HL-60/S4 treated with phorbol 12-myristate 13-acetate at 8.2 ng/mL for 4 days and 3 days (cell line): Measurements from ENCODE around the gene CEP104.

Experiments
- in situ Hi-C: fragments of 300-500 bp; cut with MboI; formaldehyde crosslinking; loops from 2 replicates; pipeline ENCODE4 v1.15.0; 2022; ENCODE audit warnings: low sequenced_read_pairs

The CEP104 gene

DNA sequence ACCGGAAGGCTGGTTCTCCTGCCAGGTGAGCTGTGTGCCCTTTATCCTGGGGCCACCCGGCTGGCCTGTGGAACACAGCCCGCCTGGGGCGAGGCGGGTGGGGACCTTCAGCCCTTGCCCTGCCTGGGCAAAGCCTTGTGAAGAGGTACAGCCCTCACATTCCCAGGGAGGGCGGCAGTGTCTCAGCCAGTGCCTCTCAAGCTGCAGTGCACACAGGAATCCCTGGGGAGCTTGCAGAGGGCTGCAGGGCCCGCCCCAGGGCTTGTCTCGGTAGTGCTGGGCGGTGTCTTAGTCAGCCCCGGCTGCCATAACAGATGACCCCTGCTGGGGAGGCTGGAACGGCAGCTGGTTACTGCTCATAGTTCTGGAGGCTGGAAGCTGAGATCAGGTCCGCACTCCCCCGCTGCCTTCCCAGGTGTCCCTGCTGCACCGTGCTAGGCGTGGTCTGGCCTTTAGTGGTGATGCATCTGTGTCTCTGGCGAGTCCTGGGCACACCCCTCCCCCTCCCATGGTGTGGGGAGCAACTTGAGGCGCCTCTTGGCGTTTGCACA lies 12.8 kb upstream of the CEP104 start:
- in situ Hi-C loops: no loop called here

DNA sequence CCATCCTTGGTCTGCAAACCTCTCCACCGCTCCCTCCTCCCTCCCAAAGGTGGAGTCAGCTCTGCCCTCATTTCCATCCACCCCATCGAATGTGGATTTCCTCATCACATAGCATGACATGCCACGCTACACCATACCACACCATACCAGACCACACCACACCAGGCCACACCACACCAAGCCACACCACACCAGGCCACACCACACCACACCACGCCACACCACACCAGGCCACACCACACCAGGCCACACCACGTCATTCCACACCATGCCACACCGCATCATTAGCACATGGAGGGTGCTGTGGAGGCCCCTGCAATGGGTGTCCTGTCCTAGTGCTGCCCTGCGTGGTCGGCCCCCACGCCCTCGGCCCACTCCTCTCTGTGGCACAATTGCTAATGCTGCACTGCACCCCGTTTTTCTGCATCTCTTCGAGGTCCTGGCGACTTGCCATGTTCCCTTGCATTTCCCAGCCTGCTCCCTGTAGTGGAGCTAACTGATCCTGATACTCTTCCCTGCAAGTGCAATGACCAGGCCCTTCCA lies 11.5 kb upstream of the CEP104 start:
- in situ Hi-C loops: no loop called here

DNA sequence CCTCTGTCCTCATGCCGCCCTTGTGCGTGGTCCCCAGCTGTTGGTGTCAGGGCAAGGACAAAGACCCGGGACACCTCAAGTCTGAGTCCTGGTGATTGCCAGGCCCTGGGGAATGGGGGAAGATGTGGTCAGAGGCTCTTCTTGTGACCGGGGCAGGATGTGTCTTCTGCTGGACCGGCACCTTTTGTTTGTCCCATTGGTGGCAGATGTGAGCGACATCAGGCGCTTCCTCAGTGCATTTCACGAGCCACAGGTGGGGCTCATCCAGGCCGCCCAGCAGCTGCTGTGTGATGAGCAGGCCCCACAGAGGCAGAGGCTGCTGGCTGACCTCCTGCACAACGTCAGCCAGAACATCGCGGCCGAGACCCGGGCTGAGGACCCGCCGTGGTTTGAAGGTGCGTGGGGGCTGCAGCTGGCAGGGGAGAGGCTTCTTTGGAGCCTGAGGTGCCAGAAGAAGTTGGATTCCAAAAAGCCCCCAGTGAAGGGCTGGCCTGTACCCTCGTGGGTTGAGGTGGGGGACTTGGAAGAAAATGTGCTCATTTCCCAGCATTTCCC lies 8.7 kb upstream of the CEP104 start:
- in situ Hi-C loops: no loop called here

DNA sequence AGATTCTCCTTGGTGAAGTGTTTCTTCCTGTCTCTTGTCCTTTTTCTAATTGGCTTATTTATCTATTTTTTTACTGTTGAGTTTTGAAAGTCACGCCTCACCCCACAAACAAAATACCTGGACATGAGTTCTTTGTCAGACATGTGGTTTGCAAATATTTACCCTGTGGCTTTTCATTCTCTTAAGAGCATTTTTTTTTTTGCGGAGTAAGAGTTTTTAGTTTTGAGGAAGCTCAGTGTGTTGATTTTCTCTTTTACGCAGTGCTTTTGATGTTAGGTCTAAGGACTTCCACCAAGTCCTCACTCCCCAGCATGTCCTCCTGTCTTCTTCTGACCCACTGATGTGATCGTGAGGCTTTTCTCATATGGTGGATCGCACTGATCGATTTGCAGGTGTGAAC lies 7.9 kb upstream of the CEP104 start:
- in situ Hi-C loops: no loop called here

DNA sequence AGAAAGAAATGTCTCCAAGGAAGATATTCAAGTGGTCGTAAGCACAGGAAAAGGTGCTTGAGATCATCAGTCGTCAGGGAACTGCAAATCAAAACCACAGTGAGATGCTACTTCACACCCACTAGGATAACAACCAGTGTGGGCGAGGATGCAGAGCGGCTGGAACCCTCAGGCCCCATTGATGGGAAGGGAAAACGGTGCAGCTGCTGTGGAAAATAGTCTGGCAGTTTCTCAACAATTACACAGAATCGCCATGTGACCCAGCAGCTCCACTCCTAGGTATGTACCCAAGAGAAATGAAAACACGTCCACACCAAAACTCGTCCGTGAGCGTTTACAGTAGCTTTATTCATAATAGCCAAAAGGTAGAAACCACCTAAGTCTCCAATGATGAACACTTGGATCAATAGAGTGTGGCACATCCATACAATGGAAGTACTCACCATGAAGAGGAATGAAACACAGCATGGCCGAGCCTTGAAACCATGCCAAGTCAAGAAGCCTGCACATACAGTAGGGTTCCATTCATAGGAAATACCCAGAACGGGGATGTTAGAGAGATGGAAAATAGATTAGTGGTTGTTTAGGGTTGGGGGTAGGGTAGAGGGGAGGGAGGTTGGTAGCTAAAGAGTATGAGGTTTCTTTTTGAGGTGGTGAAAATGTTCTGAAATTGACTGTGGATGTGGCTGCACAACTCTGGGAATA lies 6.4 kb upstream of the CEP104 start:
- in situ Hi-C loops: no loop called here

DNA sequence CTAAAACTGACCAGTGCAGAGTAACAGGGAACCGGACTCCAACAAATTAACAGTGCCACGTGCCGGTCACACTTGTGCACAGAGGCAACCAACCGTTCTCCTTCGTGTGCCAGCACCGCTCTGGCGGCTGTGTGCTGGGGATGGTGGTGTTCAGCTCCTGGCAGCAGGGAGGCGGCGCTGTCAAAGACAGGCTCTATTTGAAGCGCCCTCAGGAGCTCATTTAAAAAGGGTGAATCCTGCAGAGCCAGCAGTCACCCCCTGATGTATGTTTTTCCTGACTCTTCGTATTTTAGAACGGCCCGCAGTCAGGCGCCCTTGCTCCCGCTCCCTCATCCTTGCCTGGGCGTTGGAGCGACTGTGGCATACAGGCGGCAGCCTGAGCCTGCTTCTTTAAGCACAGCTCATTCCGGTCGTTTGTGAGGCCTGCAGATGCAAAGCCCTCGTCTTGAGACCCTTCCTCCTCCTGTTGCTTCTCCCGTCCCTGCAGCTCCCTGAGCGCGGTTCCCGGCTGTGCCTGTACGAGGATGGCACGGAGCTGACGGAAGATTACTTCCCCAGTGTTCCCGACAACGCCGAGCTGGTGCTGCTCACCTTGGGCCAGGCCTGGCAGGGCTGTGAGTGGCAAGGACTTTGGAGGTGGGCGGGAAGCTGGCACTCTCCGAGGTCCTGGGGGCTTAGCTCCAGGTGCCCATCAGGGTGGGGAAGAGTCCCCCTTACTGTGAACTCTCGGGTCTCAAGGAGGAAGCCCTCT lies 1.4 kb upstream of the CEP104 start:
- in situ Hi-C loops: no loop called here

DNA sequence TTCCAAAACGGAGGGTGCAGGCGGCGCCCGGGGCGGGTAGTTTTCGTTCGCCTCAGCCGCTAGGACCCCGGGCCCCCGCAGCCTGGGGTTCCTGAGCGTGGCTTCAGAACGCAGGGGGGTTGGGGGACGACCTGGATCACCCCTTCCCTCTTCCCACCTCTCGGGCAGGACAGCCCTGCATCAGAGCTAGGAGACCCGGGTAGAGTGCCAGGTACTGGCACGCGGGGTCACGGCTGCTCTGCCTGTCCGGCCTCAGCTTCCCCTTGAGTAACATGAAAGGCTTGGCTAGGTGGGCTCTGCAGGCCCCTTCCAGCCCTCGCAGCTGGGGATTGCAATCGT lies 749 bp upstream of the CEP104 start:
- in situ Hi-C loops: no loop called here

DNA sequence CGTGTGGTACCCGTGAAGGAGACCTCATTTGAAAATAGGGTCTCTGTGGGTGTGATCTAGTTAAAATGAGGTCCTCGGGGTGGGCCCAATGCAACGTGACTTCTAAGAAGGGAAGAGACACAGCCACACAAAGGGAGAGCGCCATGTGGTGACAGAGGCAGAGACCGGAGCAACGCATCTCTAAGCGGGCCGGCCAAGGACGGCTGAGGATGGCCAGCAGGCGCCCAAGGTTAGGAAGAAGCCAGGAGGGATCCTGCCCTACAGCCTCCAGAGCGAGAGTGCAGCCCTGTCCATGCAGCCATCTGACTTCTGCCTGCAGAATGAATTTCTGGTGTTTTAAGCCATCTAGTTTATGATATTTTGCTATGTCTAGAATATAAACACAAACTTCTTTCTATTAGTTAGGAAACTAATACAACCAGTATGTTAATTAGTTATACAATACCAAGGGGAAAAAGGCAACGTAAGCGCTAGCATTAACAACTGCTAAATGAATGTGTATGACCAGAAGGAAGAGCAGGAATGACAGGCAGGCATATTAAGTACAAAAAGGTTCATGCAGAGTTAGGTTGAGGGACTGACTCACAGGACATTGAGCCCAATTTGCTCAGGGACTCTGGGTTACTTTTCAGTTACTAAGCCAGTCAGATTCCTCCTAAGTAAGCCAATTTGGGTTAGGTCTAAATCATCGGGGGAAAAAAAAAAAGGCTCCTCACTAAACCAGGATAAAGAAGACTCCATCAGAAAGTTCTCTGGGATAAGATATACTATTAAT lies 4.1 kb downstream of the CEP104 start:
- in situ Hi-C loops: no loop called here

DNA sequence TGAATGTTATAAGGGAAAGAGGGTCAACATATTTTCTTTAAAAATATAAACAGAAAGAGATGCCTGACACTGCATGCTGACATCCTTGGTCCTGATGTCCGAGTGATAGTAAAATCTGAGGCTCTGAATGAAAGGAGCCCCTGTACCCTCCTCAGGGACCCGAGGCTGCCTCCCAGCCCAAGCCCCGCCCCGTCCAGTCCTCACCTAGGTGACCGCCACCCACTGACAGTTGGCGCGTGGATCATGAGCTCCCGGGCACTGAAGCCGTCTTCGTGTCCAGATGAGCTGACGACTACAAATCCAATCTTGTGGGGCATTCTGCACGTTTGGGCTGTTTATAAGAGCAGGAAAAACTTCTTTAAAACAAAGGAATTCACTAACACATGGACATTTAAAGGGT lies 4.9 kb downstream of the CEP104 start:
- in situ Hi-C loops: no loop called here

DNA sequence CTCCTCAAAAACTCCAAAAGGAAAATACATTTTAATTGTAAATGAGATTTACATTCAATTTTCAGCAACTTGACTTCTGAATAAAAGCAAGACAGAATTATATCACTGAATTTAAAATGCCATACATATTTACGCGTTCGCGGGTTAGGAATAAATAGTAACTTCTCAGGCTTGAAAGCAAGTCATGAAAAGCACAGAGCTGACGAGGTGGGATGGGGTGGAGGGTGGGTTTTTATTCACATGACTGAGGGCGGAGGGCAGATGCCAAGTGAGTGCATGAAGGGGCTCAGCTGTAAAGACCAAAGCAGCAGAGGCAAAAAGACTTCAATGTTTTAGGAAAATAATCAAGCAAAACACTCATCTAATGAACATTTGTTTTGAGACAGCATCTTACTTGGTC lies 5.7 kb downstream of the CEP104 start:
- in situ Hi-C loops: no loop called here

DNA sequence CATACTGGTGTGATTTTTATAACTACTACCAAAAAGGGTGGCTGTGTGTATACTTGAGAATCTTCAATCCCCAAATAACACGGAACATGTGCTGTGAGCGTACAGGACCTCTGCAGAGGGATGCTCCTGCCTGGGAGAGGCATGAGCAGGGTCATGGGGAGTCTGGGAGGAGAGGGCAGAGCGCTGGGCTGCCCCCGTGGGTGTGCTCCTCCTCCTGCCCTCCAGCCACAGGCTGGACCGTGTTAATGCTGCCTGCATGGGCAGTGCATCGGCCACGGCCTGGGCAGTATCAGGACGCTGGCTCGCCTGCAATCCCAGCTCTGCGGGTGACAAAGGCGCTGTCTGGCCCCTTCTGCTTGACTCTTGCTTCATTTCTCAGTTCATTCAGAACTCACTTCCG lies 6.2 kb downstream of the CEP104 start:
- in situ Hi-C loops: no loop called here

DNA sequence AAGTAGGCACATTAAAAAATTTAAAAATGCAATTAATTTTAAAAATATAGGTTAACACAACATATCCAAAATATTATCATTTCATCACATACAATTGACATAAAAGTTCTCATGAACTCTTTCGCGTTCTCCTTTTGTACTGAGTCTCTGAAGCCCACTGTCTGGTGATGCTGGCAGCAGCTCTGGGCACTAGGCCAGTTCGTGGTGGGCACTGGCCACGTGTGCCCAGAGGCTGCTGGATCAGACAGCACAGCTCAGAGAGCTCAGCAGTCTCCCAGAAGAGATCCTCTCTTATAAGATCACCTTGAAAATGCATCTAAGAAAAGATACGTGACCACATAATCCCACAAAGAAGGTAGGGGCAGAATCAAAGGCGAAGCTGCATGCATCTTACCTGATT lies 9.9 kb downstream of the CEP104 start:
- in situ Hi-C loops: no loop called here

DNA sequence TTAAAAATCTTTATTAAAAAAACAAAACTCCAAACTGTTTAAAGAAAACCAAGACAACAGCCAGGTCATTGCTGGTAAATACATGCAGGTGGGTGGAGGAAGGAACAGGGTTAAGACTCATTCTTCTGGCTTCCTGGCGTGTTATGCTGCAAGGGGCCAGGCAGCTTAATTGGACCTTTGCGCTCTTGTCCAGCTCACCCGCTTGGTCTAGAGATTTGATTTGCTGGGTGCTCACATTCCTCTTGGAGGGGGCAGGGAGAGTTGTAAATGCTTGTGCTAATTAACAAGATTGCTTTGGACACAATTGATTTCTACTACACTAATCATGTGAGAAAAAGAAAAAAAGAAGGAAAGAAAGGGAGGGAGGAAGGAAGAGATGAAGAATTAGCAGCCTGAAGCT lies 10.5 kb downstream of the CEP104 start:
- in situ Hi-C loops: no loop called here

DNA sequence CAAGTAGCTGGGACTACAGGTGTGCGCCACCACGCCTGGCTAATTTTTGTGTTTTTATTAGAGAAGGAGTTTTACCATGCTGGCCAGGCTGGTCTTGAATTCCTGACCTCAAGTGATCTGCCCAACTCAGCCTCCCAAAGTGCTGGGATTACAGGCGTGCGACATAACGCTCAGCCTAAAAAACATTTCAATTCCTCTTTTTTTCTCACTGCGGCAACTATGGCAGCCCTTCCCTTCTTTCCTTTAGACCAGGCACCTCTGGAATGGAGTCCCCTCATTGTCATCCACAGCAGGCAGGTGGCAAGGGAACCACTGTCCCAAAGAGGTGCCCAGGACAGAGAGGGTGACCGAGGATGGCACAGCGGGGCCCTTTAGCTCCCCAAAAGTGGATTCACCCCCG lies 14.1 kb downstream of the CEP104 start:
- in situ Hi-C loops: no loop called here

DNA sequence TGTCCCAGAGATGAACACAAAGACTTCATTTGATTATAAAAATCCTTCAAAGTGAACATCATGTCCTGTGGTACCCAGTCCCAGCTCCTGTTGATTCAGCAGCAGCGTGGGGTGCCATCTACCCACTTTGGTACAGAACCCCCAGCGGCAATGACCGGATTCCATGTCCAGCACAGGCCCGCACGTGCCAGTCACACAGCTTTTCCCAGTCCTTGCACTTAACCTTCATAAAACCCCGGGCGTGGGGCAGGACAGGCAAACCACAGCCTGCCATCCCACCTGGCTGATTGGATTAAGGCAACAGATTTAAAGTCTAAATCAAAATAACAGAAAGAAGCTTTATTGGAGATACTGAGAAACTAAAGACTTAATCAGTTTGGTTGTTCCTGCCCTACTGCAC lies 15.5 kb downstream of the CEP104 start:
- in situ Hi-C loops: no loop called here

DNA sequence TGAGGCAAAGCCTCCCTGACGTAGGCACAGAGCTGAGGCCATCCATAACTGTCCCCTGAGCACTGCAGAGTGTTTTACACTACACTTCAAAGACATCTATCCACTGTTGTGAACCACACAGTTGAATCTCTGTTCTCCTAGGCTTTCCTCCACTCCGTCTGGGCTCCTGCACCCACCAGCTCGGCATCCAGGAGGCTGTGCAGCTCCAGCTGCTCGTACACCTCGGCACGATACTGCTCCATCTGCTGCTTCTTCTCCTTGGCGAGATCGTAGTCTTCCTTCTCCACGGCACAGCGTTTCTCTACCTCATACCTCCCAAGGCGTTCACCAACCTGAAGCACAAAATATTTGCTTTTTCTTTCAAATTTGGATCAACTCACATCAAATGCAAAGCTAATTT lies 18.2 kb downstream of the CEP104 start:
- in situ Hi-C loops: no loop called here

DNA sequence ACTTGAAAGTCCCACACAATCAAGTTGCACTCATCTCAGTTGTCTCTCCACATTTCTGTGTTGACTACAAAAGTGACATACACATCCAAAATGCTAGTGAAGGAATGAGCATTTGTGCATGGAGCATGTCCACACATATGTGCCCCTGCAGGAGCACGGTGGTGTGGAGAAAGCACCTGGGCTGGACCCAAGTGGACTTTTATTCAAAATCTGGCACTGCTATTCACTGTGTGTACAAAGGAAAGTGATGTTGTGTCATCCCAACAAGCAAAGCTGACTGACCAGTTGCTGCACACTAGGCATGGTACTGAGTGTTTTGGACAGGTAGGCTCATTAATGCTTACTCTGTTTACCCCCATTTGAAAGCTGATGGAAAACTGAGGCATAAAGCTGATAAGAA lies 19.3 kb downstream of the CEP104 start:
- in situ Hi-C loops: no loop called here

DNA sequence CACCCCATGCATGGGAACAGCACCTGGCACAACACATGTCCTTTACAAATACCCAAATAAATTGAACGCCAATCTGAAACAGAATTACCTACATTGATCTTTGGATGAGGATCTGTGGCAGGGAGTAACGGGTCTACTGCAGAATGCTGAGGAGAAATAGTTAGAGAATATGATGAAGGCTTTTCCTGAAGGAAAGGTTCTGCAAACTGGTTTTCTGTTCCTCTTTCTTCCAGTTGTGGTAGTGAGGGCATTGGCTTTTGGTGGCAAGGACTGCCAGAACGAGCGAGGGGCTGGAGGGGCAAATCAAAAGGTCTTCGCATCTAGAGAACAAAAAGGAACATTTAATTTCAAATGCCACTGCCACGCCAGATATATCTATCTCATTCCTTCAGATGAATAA lies 19.8 kb downstream of the CEP104 start:
- in situ Hi-C loops: no loop called here

DNA sequence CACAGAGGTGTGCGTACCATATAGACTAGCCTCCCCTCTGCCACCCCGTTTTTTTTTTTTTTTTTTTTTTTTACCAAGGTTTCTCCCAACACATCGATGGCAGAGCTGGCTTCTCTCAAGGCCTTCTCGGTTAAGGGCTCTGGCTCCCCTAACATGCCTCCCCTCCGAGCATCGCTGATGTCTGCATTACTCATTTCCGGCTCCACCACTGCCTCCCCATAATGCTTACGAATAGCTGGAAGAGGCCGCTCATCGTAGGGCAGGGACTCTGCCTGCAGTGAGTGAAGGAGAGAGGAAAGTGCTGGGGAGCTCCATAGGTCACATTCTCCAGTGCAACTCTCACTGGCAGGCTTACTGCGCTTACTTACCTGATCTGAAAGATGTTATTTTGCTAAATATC lies 20.6 kb downstream of the CEP104 start:
- in situ Hi-C loops: no loop called here

DNA sequence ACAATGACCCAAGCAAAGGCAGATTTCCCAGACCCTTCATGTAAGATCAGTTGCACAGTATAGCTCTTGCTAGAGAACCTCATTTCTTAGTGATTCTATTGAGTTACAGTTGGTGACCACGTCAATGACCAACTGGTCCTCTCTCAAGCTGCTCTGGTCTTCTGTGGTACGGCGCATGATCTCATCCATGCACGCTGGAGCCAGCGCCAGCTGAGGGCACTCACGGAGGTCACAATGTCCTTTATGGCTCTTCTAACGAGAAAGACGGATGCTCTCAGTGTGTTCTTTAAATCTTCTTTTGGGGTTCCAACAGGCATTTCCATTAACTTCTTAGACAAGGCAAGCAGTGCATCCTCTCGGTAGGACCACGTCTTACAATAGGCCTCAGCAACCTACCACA lies 22.3 kb downstream of the CEP104 start:
- in situ Hi-C loops: no loop called here

DNA sequence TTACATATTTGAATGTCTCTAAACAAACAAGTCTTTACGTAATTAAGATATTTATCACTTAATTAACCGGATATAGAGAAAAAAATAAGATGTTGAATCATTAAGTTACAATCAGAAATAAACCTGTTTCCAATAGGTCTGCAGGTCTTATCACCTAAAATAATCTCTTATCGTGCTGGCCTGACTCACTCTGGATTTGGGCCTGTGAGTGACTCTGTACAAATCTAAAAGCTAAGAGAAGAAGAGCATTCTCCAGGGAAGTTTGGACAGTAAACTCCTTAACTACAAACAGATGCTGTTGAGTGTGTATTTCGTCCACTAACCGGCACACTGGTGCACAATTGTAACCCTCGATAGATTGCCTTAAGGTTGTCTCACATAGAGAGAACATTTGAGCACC lies 25.3 kb downstream of the CEP104 start:
- in situ Hi-C loops: no loop called here
